Endothelial cell of umbilical vein (primary cell): Measurements from ENCODE around the gene MAP3K1. TPM values are rescaled to one million over a fixed set of nuclear protein-coding genes. Genes with fewer than 3 reads are reported as not detected.

Experiments
- BruUV-seq: library from RNA; stranded (reverse); fragments of 400-500 nt; replicated peaks from 2 replicates; lab custom pipeline; 2021; lab: Mats Ljungman, UMichigan
- CTCF ChIA-PET: fragments of 300-600, 350-600 bp; sonication (Branson Sonifier 250); formaldehyde crosslinking; loops from one replicate; lab custom pipeline; 2021; ENCODE audit warnings: antibody characterized with exemption, inconsistent platforms; lab: Charles Lee
- POLR2A ChIA-PET: fragments of 300-600, 350-600 bp; sonication (Branson Sonifier 250); formaldehyde crosslinking; loops from one replicate; lab custom pipeline; 2021; ENCODE audit warnings: antibody characterized with exemption, inconsistent platforms; lab: Charles Lee
- DNase-seq: peaks from one replicate; pipeline ENCODE4 v3.0.0-alpha.2; 2011; ENCODE audit warnings: low read depth, low spot score
- FAIRE-seq: peaks from 2 replicates; lab custom pipeline; 2011; peaks lifted over from hg19 to GRCh38; lab: Jason Lieb, UNC
- H2AFZ ChIP-seq: 2 replicates; pipeline ENCODE4 v1.6.0; 2012; ENCODE audit warnings: low read depth, low read length, control low read depth, inconsistent platforms
- H3K27ac ChIP-seq: 2 replicates; pipeline ENCODE4 v1.5.1; 2011; ENCODE audit warnings: low read depth, mild to moderate bottlenecking, control low read depth, low read length, moderate library complexity; ENCODE audit not compliant: insufficient read depth
- H3K27me3 ChIP-seq, 2 experiments: 2 replicates each; pipeline versions ENCODE4 v1.6.0 to v1.6.1; 2011; ENCODE audit warnings: low read length in 2 of 2, mixed read lengths in 1 of 2; ENCODE audit not compliant: control insufficient read depth in 2 of 2, insufficient read depth in 2 of 2
- H3K36me3 ChIP-seq, 2 experiments: 2 replicates in 1 of 2; 3 replicates in 1 of 2; pipeline ENCODE4 v1.5.1; 2011; ENCODE audit warnings: low read length in 2 of 2, mild to moderate bottlenecking in 1 of 2, moderate library complexity in 1 of 2; ENCODE audit not compliant: control insufficient read depth in 2 of 2, insufficient read depth in 2 of 2; ENCODE audit errors: extremely low read depth in 1 of 2
- H3K4me1 ChIP-seq: 3 replicates; pipeline ENCODE4 v1.5.1; 2011; ENCODE audit warnings: mild to moderate bottlenecking, low read length; ENCODE audit not compliant: control insufficient read depth, insufficient read depth; ENCODE audit errors: extremely low read depth
- H3K4me2 ChIP-seq: 2 replicates; pipeline ENCODE4 v1.6.1; 2011; ENCODE audit warnings: low read length, control low read depth, mixed read lengths; ENCODE audit not compliant: insufficient read depth
- H3K4me3 ChIP-seq, 3 experiments: fragments of 200-600 bp in 1 of 3; sonication (generic), shearing (Covaris generic) in 1 of 3; replicated peaks in 1 of 3; 2 replicates each; pipeline ENCODE4 v1.5.1; 2011 to 2016; ENCODE audit warnings: control low read depth in 3 of 3, low read length in 3 of 3, mild to moderate bottlenecking in 2 of 3, inconsistent platforms in 1 of 3, low read depth in 1 of 3, moderate library complexity in 1 of 3; ENCODE audit not compliant: insufficient read depth in 1 of 3
- H3K79me2 ChIP-seq: 2 replicates; pipeline ENCODE4 v1.6.0; 2012; ENCODE audit warnings: low read length, inconsistent platforms; ENCODE audit not compliant: control insufficient read depth, insufficient read depth
- H3K9ac ChIP-seq: replicated peaks from 2 replicates; pipeline ENCODE3; 2011; ENCODE audit warnings: low read length, control low read depth; ENCODE audit not compliant: insufficient read depth; ENCODE audit errors: extremely low read depth
- H3K9me1 ChIP-seq: replicated peaks from 3 replicates; pipeline ENCODE4 v1.6.0; 2011; ENCODE audit warnings: mild to moderate bottlenecking, low read length; ENCODE audit not compliant: control insufficient read depth, insufficient read depth; ENCODE audit errors: extremely low read depth
- H3K9me3 ChIP-seq: replicated peaks from 2 replicates; pipeline ENCODE4 v1.5.1; 2012; ENCODE audit warnings: low read length, inconsistent platforms; ENCODE audit not compliant: control insufficient read depth, insufficient read depth
- H4K20me1 ChIP-seq: replicated peaks from 2 replicates; pipeline ENCODE3; 2011; ENCODE audit warnings: mild to moderate bottlenecking, low read length; ENCODE audit not compliant: control insufficient read depth, insufficient read depth; ENCODE audit errors: extremely low read depth
- EZH2 ChIP-seq: IDR thresholded peaks from 2 replicates; pipeline ENCODE4 v1.6.1; 2012; ENCODE audit warnings: borderline replicate concordance, low read depth, mild to moderate bottlenecking, moderate library complexity, low read length, inconsistent platforms; ENCODE audit not compliant: severe bottlenecking
- FOS ChIP-seq: IDR thresholded peaks from 2 replicates; pipeline ENCODE4 v1.6.1; 2011; ENCODE audit warnings: mild to moderate bottlenecking, low read length, moderate library complexity, borderline replicate concordance; ENCODE audit not compliant: insufficient read depth
- GATA2 ChIP-seq: IDR thresholded peaks from 2 replicates; pipeline ENCODE4 v1.7.0; 2011; ENCODE audit warnings: low read depth, mild to moderate bottlenecking, moderate library complexity, mixed read lengths, low read length; ENCODE audit not compliant: insufficient read length, insufficient read depth
- JUN ChIP-seq: IDR thresholded peaks from 2 replicates; pipeline ENCODE4 v1.6.1; 2011; ENCODE audit warnings: borderline replicate concordance, low read depth; ENCODE audit not compliant: insufficient read length, insufficient read depth
- MAX ChIP-seq: IDR thresholded peaks from 2 replicates; pipeline ENCODE4 v1.6.1; 2011; ENCODE audit not compliant: insufficient read depth, insufficient read length
- MYC ChIP-seq: IDR thresholded peaks from one replicate; pipeline ENCODE4 v1.6.1; 2011; ENCODE audit warnings: mild to moderate bottlenecking, low read depth, low read length
- POLR2A ChIP-seq: IDR thresholded peaks from 2 replicates; pipeline ENCODE4 v1.6.1; 2012; ENCODE audit warnings: low read depth, mild to moderate bottlenecking, control low read depth, low read length
- POLR2AphosphoS5 ChIP-seq: IDR thresholded peaks from 2 replicates; pipeline ENCODE4 v1.6.1; 2012; ENCODE audit warnings: low read depth, mild to moderate bottlenecking, control low read depth, low read length, moderate library complexity; ENCODE audit not compliant: insufficient read depth
- dilution Hi-C: fragments of 300-500 bp; cut with MboI; formaldehyde crosslinking; loops from one replicate; pipeline ENCODE4 v1.15.0; 2019; ENCODE audit warnings: low sequenced_read_pairs; ENCODE audit not compliant: extremely low pct_ligation_motif_present
- intact Hi-C: fragments of 100-400 bp; cut with micrococcal nuclease; formaldehyde crosslinking; loops from one replicate; pipeline ENCODE4 v1.10.0; 2022
- polyA plus RNA-seq, 4 experiments: library from polyadenylated mRNA; depleted of rRNA in 3 of 4; stranded (reverse) in 3 of 4; unstranded in 1 of 4; fragments of >200 nt; gene quantifications; 2 replicates each; pipeline versions ENCODE4 v1.2.1 to v1.2.3, GENCODE V29; 2011 to 2012; ENCODE audit warnings: missing spikeins in 1 of 4
- total RNA-seq: library from RNA; stranded (reverse); gene quantifications from 2 replicates; pipeline ENCODE4 v1.2.3, GENCODE V29; 2021
- TF ChIP-seq, protein P1 (sequence below), 2 donors: IDR thresholded peaks; 1 replicate in 1 of 2; 2 replicates in 1 of 2; pipeline ENCODE4 v1.5.1; 2011; ENCODE audit warnings: low read length in 2 of 2, mild to moderate bottlenecking in 2 of 2, moderate library complexity in 2 of 2, control low read depth in 1 of 2, inconsistent platforms in 1 of 2, low read depth in 1 of 2; ENCODE audit not compliant: insufficient read depth in 1 of 2; ENCODE audit errors: extremely low read depth in 1 of 2

Gene MAP3K1
- total and polyA plus RNA-seq, 2 donors (not counting 3 experiments of a cell fraction or from before 2014, with no cell fraction given) = 5.7 to 14.4 TPM

- no peak overlapping the region for H3K4me3 ChIP-seq
- no peaks in the 10 kb centered on the region for H3K36me3 ChIP-seq
- dilution Hi-C loops = no loop called here
- no peaks in the 10 kb centered on the region for H3K9me3 ChIP-seq
- DNase-seq (no peak), FAIRE-seq (no peak)
- H3K9ac ChIP-seq = no peak overlapping the region
- no peak overlapping the region for H3K4me2 ChIP-seq
- H3K79me2 ChIP-seq = no peaks in the 10 kb centered on the region
- H2AFZ ChIP-seq = no peak overlapping the region
- BruUV-seq = no TSS peak
- ChIA-PET POLR2A (no interaction called here), CTCF (no interaction called here)
- no peak for TF ChIP-seq POLR2AphosphoS5
- TF ChIP-seq JUN = no peak
- TF ChIP-seq MAX = no peak
- TF ChIP-seq POLR2A = no peak
- TF ChIP-seq FOS = no peak
- TF ChIP-seq, protein P1, sequence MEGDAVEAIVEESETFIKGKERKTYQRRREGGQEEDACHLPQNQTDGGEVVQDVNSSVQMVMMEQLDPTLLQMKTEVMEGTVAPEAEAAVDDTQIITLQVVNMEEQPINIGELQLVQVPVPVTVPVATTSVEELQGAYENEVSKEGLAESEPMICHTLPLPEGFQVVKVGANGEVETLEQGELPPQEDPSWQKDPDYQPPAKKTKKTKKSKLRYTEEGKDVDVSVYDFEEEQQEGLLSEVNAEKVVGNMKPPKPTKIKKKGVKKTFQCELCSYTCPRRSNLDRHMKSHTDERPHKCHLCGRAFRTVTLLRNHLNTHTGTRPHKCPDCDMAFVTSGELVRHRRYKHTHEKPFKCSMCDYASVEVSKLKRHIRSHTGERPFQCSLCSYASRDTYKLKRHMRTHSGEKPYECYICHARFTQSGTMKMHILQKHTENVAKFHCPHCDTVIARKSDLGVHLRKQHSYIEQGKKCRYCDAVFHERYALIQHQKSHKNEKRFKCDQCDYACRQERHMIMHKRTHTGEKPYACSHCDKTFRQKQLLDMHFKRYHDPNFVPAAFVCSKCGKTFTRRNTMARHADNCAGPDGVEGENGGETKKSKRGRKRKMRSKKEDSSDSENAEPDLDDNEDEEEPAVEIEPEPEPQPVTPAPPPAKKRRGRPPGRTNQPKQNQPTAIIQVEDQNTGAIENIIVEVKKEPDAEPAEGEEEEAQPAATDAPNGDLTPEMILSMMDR (IDR thresholded peaks at IDR 0.05; ENCODE audit: extremely low read depth in 1 of 2, insufficient read depth in 1 of 2, low read depth in 1 of 2, low read length in 2 of 2) = no peak
- no peak for TF ChIP-seq MYC
- no peak for TF ChIP-seq GATA2
- no peak for TF ChIP-seq EZH2
- no peaks in the 10 kb centered on the region for H4K20me1 ChIP-seq
- no peaks in the 10 kb centered on the region for H3K9me1 ChIP-seq
- H3K4me1 ChIP-seq = no peaks in the 10 kb centered on the region
- no peak overlapping the region for H3K27ac ChIP-seq
- peaks cover 3 to 6% of the 10 kb centered on the region in 2 experiments for H3K27me3 ChIP-seq
- intact Hi-C loops = no loop called here
Measured at GRCh38 chr5:56807679-56808078, 7.7 kb upstream of the MAP3K1 start.
